OCI-LY7 (cell line): ENCODE results near the gene STOM. TPM values are rescaled to one million over a fixed set of nuclear protein-coding genes. Genes with fewer than 3 reads are reported as not detected.

ENCODE experiments used
- BruUV-seq: library from RNA; stranded (reverse); fragments of 400-500 nt; replicated peaks from 2 replicates; lab custom pipeline; 2021; lab: Mats Ljungman, UMichigan
- CTCF ChIA-PET: fragments of 300-600 bp; sonication (Branson Sonifier 250); formaldehyde crosslinking; loops from one replicate; lab custom pipeline; 2022; ENCODE audit warnings: antibody characterized with exemption; ENCODE audit not compliant: unreplicated experiment; lab: Charles Lee
- POLR2A ChIA-PET: fragments of 300-600 bp; sonication (Branson Sonifier 250); formaldehyde crosslinking; loops from one replicate; lab custom pipeline; 2022; ENCODE audit warnings: antibody characterized with exemption; lab: Charles Lee
- DNase-seq: peaks from one replicate; pipeline ENCODE4 v3.0.0-alpha.2; 2015; ENCODE audit warnings: low spot score
- H2AFZ ChIP-seq: fragments of 200-600 bp; sonication (generic), shearing (Covaris generic); 2 replicates; pipeline ENCODE4 v1.6.1; 2014; ENCODE audit warnings: mild to moderate bottlenecking, antibody characterized with exemption, low read length, moderate library complexity
- H3K27ac ChIP-seq: fragments of 200-600 bp; sonication (generic); 2 replicates; pipeline ENCODE4 v1.5.1; 2014; ENCODE audit warnings: mixed run types, low read depth, mild to moderate bottlenecking, moderate library complexity, low read length, inconsistent platforms; ENCODE audit not compliant: poor library complexity, severe bottlenecking
- H3K36me3 ChIP-seq: fragments of 200-600 bp; sonication (generic); 2 replicates; pipeline ENCODE4 v1.6.1; 2014; ENCODE audit warnings: mild to moderate bottlenecking, antibody characterized with exemption, low read length, moderate library complexity, mixed read lengths; ENCODE audit not compliant: insufficient read depth
- H3K4me1 ChIP-seq: fragments of 200-600 bp; sonication (generic); 2 replicates; pipeline ENCODE4 v1.5.1; 2014; ENCODE audit warnings: mild to moderate bottlenecking, low read length; ENCODE audit not compliant: insufficient read depth, poor library complexity, severe bottlenecking
- H3K4me2 ChIP-seq: fragments of 200-600 bp; sonication (generic); 2 replicates; pipeline ENCODE4 v1.6.1; 2014; ENCODE audit warnings: mild to moderate bottlenecking, low read length
- H3K4me3 ChIP-seq: fragments of 200-600 bp; sonication (generic); 2 replicates; pipeline ENCODE4 v1.5.1; 2014; ENCODE audit warnings: mild to moderate bottlenecking, low read depth, low read length; ENCODE audit not compliant: poor library complexity, severe bottlenecking
- H3K79me2 ChIP-seq: fragments of 200-600 bp; sonication (generic); 2 replicates; pipeline ENCODE4 v1.6.1; 2016; ENCODE audit warnings: low read depth, mild to moderate bottlenecking, low read length, moderate library complexity, mixed read lengths; ENCODE audit not compliant: insufficient read depth
- H3K9me2 ChIP-seq: fragments of 200-600 bp; sonication (generic); 2 replicates; pipeline ENCODE4 v1.6.1; 2016; ENCODE audit warnings: mild to moderate bottlenecking, low read length, mixed read lengths; ENCODE audit not compliant: insufficient read depth
- H3K9me3 ChIP-seq: fragments of 200-600 bp; sonication (generic); 2 replicates; pipeline ENCODE4 v1.6.1; 2014; ENCODE audit warnings: mild to moderate bottlenecking, mixed run types, low read length, mixed read lengths
- H4K20me1 ChIP-seq: fragments of 200-600 bp; sonication (generic); 2 replicates; pipeline ENCODE4 v1.6.1; 2014; ENCODE audit warnings: mild to moderate bottlenecking, antibody characterized with exemption, low read length, moderate library complexity, mixed read lengths; ENCODE audit not compliant: insufficient read depth
- CTCF ChIP-seq: fragments of 200-600 bp; sonication (generic); conservative IDR thresholded peaks from 2 replicates; pipeline ENCODE4 v1.5.1; 2014; ENCODE audit warnings: mild to moderate bottlenecking, antibody characterized with exemption, low read length, moderate library complexity, mixed read lengths
- EZH2phosphoT487 ChIP-seq: fragments of 200-600 bp; sonication (generic); IDR thresholded peaks from 2 replicates; pipeline ENCODE4 v1.6.1; 2018; ENCODE audit warnings: low read depth, borderline replicate concordance, mild to moderate bottlenecking, mixed run types, antibody characterized with exemption, low read length, moderate library complexity, mixed read lengths
- intact Hi-C: fragments of 100-400 bp; cut with micrococcal nuclease; formaldehyde crosslinking; loops from one replicate; pipeline ENCODE4 v1.10.0; 2022; ENCODE audit not compliant: unreplicated experiment
- total RNA-seq, 2 experiments: library from RNA; depleted of rRNA in 1 of 2; stranded (reverse); fragments of >200 nt in 1 of 2; shearing (Covaris generic) in 1 of 2; gene quantifications; 2 replicates each; pipeline ENCODE4 v1.2.3, GENCODE V29; 2014 to 2022

The STOM gene
- total RNA-seq, 2 experiments from 2014 or later: 5.7 to 7.3 TPM

DNA sequence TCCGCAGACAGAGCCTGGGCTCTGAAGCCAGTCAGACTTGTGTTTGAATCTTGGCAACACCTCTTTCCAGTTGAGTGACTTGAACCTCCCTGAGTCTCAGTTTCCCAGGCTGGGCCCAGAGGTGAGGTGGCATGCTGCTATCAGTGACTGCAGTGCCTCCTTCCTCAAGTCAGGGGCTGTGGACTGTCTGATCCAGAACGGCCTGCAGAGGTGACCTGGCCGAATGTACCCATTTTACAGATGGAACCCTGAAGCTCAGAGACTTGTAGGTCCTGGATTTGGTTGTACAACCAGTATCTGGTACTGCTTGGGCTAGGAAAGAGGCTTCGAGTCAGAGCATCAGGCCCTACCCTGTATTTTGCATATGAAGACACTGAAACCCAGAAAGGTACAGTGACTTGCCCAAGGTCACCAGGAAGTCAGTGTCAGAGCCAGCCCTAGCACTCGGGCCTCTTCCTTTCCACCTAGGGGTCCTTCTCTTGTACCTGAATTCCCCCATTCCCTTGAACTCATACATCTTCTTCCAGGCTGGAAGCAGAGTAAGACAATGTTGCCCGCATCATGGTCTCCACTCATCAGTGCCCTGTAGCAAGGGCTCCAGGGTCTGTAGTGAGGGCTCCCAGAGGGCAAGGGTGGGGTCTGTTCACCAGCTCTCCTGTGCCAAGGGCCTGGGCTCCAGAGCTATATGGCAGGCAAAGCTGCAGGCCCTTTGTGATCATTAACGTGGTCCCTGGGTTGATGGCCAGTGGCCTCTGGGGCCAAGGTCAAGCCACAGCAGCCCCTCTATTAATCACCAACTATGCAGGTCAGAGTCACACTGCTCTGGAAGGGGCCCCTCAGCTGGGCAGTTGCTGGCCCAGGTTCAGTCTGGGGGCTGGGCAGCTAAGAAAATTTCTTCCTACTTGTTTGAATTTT is 73.6 kb downstream of the STOM start:
- intact Hi-C loops: no loop called here
- ChIA-PET CTCF (interaction anchor here (0.9 kb wide), 1 partner anchor 69 kb away, joined by 3 read pairs; no protein-coding TSS in a partner anchor), POLR2A (interaction anchor here (0.5 kb wide), 1 partner anchor 311 kb away, joined by 4 read pairs; no protein-coding TSS in a partner anchor)
- no peak for DNase-seq
- Histone ChIP-seq H3K9me2 (no peaks in the 10 kb centered on the region), H3K79me2 (no peaks in the 10 kb centered on the region), H3K9me3 (no peaks in the 10 kb centered on the region), H3K4me3 (no peak overlapping the region), H3K27ac (no peak overlapping the region), H3K4me2 (no peak overlapping the region), H4K20me1 (no peaks in the 10 kb centered on the region), H3K4me1 (peaks cover 3% of the 10 kb centered on the region), H3K36me3 (no peaks in the 10 kb centered on the region), H2AFZ (no peak overlapping the region)
- TF ChIP-seq EZH2phosphoT487: no peak
- TF ChIP-seq CTCF: no peak
- no TSS peak for BruUV-seq

GRCh38 chr9:121295662-121296191 is 74.3 kb downstream of the STOM start:
- CTCF ChIA-PET: interaction anchor here (0.9 kb wide), 1 partner anchor 69 kb away, joined by 3 read pairs; no protein-coding TSS in a partner anchor
- H3K4me2 ChIP-seq: no peak overlapping the region
- H3K79me2 ChIP-seq: no peaks in the 10 kb centered on the region
- POLR2A ChIA-PET: interaction anchor here (0.5 kb wide), 1 partner anchor 310 kb away, joined by 4 read pairs; no protein-coding TSS in a partner anchor
- no TSS peak for BruUV-seq
- H3K4me3 ChIP-seq: no peak overlapping the region
- no peaks in the 10 kb centered on the region for H3K9me3 ChIP-seq
- H4K20me1 ChIP-seq: no peaks in the 10 kb centered on the region
- DNase-seq: no peak
- no peak for TF ChIP-seq CTCF
- TF ChIP-seq EZH2phosphoT487: no peak
- no peaks in the 10 kb centered on the region for H3K9me2 ChIP-seq
- peaks cover 3% of the 10 kb centered on the region for H3K4me1 ChIP-seq
- H3K27ac ChIP-seq: no peak overlapping the region
- H3K36me3 ChIP-seq: no peaks in the 10 kb centered on the region
- no peak overlapping the region for H2AFZ ChIP-seq
- intact Hi-C loops: no loop called here
